Upper lobe of left lung (tissue), 4 donors: ENCODE data around the gene FAM229A.

ENCODE experiments used
- POLR2A ChIP-seq, 4 donors: fragments of 450-650 bp; IDR thresholded peaks; one replicate each; pipeline ENCODE4 v1.5.1; 2016 to 2017; ENCODE audit warnings: antibody characterized with exemption in 4 of 4, mild to moderate bottlenecking in 2 of 4
- POLR2AphosphoS5 ChIP-seq, 2 donors: sonication (generic); formaldehyde crosslinking; IDR thresholded peaks; one replicate each; pipeline ENCODE4 v1.5.1; 2017; ENCODE audit warnings: antibody characterized with exemption in 2 of 2
- TF ChIP-seq, protein P1 (sequence below), 6 experiments: fragments of 450-650 bp in 4 of 6; fragments of 200-600 bp in 2 of 6; sonication (generic) in 2 of 6; IDR thresholded peaks; one replicate each; pipeline ENCODE4 v1.5.1; 2016 to 2019; ENCODE audit warnings: antibody characterized with exemption in 6 of 6

DNA sequence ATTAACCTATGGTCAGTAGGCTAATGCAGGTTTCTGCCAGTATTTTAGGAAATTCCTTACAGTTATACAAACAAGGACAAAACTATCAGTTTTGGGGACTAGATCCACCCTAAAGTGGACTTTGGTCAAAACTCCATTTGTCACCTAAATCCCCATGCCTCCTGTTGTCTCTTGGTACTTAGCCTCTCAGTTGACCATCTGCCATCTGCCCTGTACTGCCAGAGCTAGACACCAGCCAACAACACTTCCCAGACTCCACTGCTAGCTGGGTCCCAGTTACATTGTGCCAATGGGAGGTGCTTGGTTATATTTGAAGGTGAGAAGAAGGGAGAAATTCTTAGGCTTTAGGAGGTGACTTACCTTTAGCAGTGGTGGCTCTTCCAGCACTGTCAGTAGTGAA is 49.0 kb upstream of the FAM229A start:
- TF ChIP-seq, protein P1, sequence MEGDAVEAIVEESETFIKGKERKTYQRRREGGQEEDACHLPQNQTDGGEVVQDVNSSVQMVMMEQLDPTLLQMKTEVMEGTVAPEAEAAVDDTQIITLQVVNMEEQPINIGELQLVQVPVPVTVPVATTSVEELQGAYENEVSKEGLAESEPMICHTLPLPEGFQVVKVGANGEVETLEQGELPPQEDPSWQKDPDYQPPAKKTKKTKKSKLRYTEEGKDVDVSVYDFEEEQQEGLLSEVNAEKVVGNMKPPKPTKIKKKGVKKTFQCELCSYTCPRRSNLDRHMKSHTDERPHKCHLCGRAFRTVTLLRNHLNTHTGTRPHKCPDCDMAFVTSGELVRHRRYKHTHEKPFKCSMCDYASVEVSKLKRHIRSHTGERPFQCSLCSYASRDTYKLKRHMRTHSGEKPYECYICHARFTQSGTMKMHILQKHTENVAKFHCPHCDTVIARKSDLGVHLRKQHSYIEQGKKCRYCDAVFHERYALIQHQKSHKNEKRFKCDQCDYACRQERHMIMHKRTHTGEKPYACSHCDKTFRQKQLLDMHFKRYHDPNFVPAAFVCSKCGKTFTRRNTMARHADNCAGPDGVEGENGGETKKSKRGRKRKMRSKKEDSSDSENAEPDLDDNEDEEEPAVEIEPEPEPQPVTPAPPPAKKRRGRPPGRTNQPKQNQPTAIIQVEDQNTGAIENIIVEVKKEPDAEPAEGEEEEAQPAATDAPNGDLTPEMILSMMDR (IDR thresholded peaks at IDR 0.05), result no peak
- TF ChIP-seq POLR2A (IDR thresholded peaks at IDR 0.05), result no peak
- TF ChIP-seq POLR2AphosphoS5 (IDR thresholded peaks at IDR 0.05), result no peak
